Esophagus squamous epithelium (tissue), 4 donors: ENCODE data around the gene SREBF1.

Experiments used
- CTCF ChIP-seq, 6 experiments: fragments of 450-650 bp in 4 of 6; fragments of 200-600 bp in 2 of 6; sonication (generic) in 2 of 6; IDR thresholded peaks; one replicate each; pipeline ENCODE4 v1.5.1; 2016 to 2019; ENCODE audit warnings: antibody characterized with exemption in 6 of 6, mild to moderate bottlenecking in 4 of 6, moderate library complexity in 4 of 6
- POLR2A ChIP-seq, 4 donors: fragments of 450-650 bp; IDR thresholded peaks; one replicate each; pipeline ENCODE4 v1.6.1; 2017; ENCODE audit warnings: antibody characterized with exemption in 4 of 4, mild to moderate bottlenecking in 4 of 4, moderate library complexity in 3 of 4

GRCh38 chr17:17866897-17867296, 30.1 kb upstream of the SREBF1 start:
- TF ChIP-seq CTCF (IDR thresholded peaks at IDR 0.05) (no peak), POLR2A (IDR thresholded peaks at IDR 0.05) (no peak)
